ENCODE data around the gene MAPK11.

Gene MAPK11

GRCh38 chr22:50278461-50278860, 8.3 kb upstream of the MAPK11 start:
- no peak for TF ChIP-seq FOXP2 (optimal IDR thresholded peaks at IDR 0.05; ENCODE audit: borderline replicate concordance, extremely low read depth, extremely low read length, insufficient read depth)

- TF ChIP-seq FOXP2 (optimal IDR thresholded peaks at IDR 0.05; ENCODE audit: borderline replicate concordance, extremely low read depth, extremely low read length, insufficient read depth) (no peak), REST (IDR thresholded peaks at IDR 0.05; ENCODE audit: insufficient read depth in 1 of 2, low read depth in 2 of 2, low read length in 2 of 2) (no peak), SIN3A (IDR thresholded peaks at IDR 0.05; ENCODE audit: borderline replicate concordance, insufficient read depth, low read length) (no peak), POLR2AphosphoS5 (IDR thresholded peaks at IDR 0.05; ENCODE audit: low read depth, low read length) (no peak), TAF1 (IDR thresholded peaks at IDR 0.05; ENCODE audit: borderline replicate concordance, insufficient read depth, low read length) (no peak)
These were observed 7.6 kb upstream of the MAPK11 start for GRCh38 chr22:50277761-50278160.

- TF ChIP-seq FOXP2 (optimal IDR thresholded peaks at IDR 0.05; ENCODE audit: borderline replicate concordance, extremely low read depth, extremely low read length, insufficient read depth) = no peak
- no peak for TF ChIP-seq SIN3A (IDR thresholded peaks at IDR 0.05; ENCODE audit: borderline replicate concordance, insufficient read depth, low read length)
- no peak for TF ChIP-seq POLR2AphosphoS5 (IDR thresholded peaks at IDR 0.05; ENCODE audit: low read depth, low read length)
- no peak for TF ChIP-seq REST (IDR thresholded peaks at IDR 0.05; ENCODE audit: insufficient read depth in 1 of 2, low read depth in 2 of 2, low read length in 2 of 2)
- TF ChIP-seq TAF1 (IDR thresholded peaks at IDR 0.05; ENCODE audit: borderline replicate concordance, insufficient read depth, low read length) = no peak
These were observed 6.0 kb upstream of the MAPK11 start for GRCh38 chr22:50276143-50276542.

- TF ChIP-seq SIN3A (IDR thresholded peaks at IDR 0.05; ENCODE audit: borderline replicate concordance, insufficient read depth, low read length) (no peak), POLR2AphosphoS5 (IDR thresholded peaks at IDR 0.05; ENCODE audit: low read depth, low read length) (no peak), FOXP2 (optimal IDR thresholded peaks at IDR 0.05; ENCODE audit: borderline replicate concordance, extremely low read depth, extremely low read length, insufficient read depth) (no peak), REST (IDR thresholded peaks at IDR 0.05; ENCODE audit: insufficient read depth in 1 of 2, low read depth in 2 of 2, low read length in 2 of 2) (no peak), TAF1 (IDR thresholded peaks at IDR 0.05; ENCODE audit: borderline replicate concordance, insufficient read depth, low read length) (no peak)
These were observed 5.2 kb upstream of the MAPK11 start for GRCh38 chr22:50275181-50276055.

- TF ChIP-seq FOXP2 (optimal IDR thresholded peaks at IDR 0.05; ENCODE audit: borderline replicate concordance, extremely low read depth, extremely low read length, insufficient read depth) (no peak), SIN3A (IDR thresholded peaks at IDR 0.05; ENCODE audit: borderline replicate concordance, insufficient read depth, low read length) (no peak), POLR2AphosphoS5 (IDR thresholded peaks at IDR 0.05; ENCODE audit: low read depth, low read length) (no peak), TAF1 (IDR thresholded peaks at IDR 0.05; ENCODE audit: borderline replicate concordance, insufficient read depth, low read length) (no peak), REST (IDR thresholded peaks at IDR 0.05; ENCODE audit: insufficient read depth in 1 of 2, low read depth in 2 of 2, low read length in 2 of 2) (no peak)
These were observed 4.6 kb upstream of the MAPK11 start for GRCh38 chr22:50274771-50275170.

Measured in PFSK-1 (cell line).